ENCODE measurements around the gene ZNF425. TPM values are rescaled to one million over a fixed set of nuclear protein-coding genes. Genes with fewer than 3 reads are reported as not detected.

The ZNF425 gene
- total and polyA plus RNA-seq, 5 donors from 2014 or later, result 0.35 to 1.4 (median 0.65) TPM

GRCh38 chr7:149161241-149161848 is 35.2 kb upstream of the ZNF425 start:
- Histone ChIP-seq H3K27me3 (ENCODE audit: control insufficient read depth, insufficient read depth, low read length) (no peaks in the 10 kb centered on the region), H3K9me3 (ENCODE audit: control insufficient read depth in 2 of 2, low read length in 2 of 2) (no peaks in the 10 kb centered on the region), H3K27ac (ENCODE audit: insufficient read depth, low read length, poor library complexity, severe bottlenecking) (no peak overlapping the region), H3K4me1 (ENCODE audit: control insufficient read depth, insufficient read depth, low read length, poor library complexity, severe bottlenecking) (no peaks in the 10 kb centered on the region), H3K4me3 (ENCODE audit: low read depth, low read length) (no peak overlapping the region), H3K36me3 (ENCODE audit: control insufficient read depth, insufficient read depth, low read length) (peaks cover 37% of the 10 kb centered on the region)
- no peak for ATAC-seq (ENCODE audit: low read depth in 2 of 2)
- H3K27ac Mint-ChIP-seq, result peak overlapping the region in 2 of 3 donors; percentile 44 to 82
- no peaks in the 10 kb centered on the region for H3K27me3 Mint-ChIP-seq
- H3K36me3 Mint-ChIP-seq, result peaks cover 29% of the 10 kb centered on the region
- H3K4me1 Mint-ChIP-seq, result peaks cover 0 to 11% (median 5%) of the 10 kb centered on the region in 4 donors
- H3K9me3 Mint-ChIP-seq, result no peaks in the 10 kb centered on the region
- H3K4me3 Mint-ChIP-seq, result no peak overlapping the region
- no peak for DNase-seq

- Mint-ChIP-seq H3K4me3 (no peak overlapping the region), H3K27ac (peak overlapping the region in 2 of 3 donors; percentile 42 to 43), H3K9me3 (no peaks in the 10 kb centered on the region), H3K4me1 (peaks cover 4 to 25% (median 15%) of the 10 kb centered on the region in 4 donors), H3K27me3 (no peaks in the 10 kb centered on the region), H3K36me3 (peaks cover 36% of the 10 kb centered on the region)
- DNase-seq, result no peak
- no peak overlapping the region for H3K4me3 ChIP-seq (ENCODE audit: low read depth, low read length)
- H3K36me3 ChIP-seq (ENCODE audit: control insufficient read depth, insufficient read depth, low read length), result peaks cover 39% of the 10 kb centered on the region
- H3K4me1 ChIP-seq (ENCODE audit: control insufficient read depth, insufficient read depth, low read length, poor library complexity, severe bottlenecking), result no peaks in the 10 kb centered on the region
- H3K27ac ChIP-seq (ENCODE audit: insufficient read depth, low read length, poor library complexity, severe bottlenecking), result no peak overlapping the region
- no peaks in the 10 kb centered on the region for H3K9me3 ChIP-seq (ENCODE audit: control insufficient read depth in 2 of 2, low read length in 2 of 2)
- no peaks in the 10 kb centered on the region for H3K27me3 ChIP-seq (ENCODE audit: control insufficient read depth, insufficient read depth, low read length)
- no peak for ATAC-seq (ENCODE audit: low read depth in 2 of 2)
These were observed 30.8 kb upstream of the ZNF425 start for GRCh38 chr7:149156898-149157297.

GRCh38 chr7:149154056-149154455 is 27.9 kb upstream of the ZNF425 start:
- Mint-ChIP-seq H3K27me3 (no peaks in the 10 kb centered on the region), H3K4me3 (no peak overlapping the region), H3K36me3 (peaks cover 30% of the 10 kb centered on the region), H3K4me1 (peaks cover 10 to 34% (median 23%) of the 10 kb centered on the region in 4 donors), H3K9me3 (no peaks in the 10 kb centered on the region), H3K27ac (peak overlapping the region in 1 of 3 donors; percentile 68)
- no peak for DNase-seq
- Histone ChIP-seq H3K27me3 (ENCODE audit: control insufficient read depth, insufficient read depth, low read length) (no peaks in the 10 kb centered on the region), H3K36me3 (ENCODE audit: control insufficient read depth, insufficient read depth, low read length) (peaks cover 22% of the 10 kb centered on the region), H3K9me3 (ENCODE audit: control insufficient read depth in 2 of 2, low read length in 2 of 2) (no peaks in the 10 kb centered on the region), H3K4me1 (ENCODE audit: control insufficient read depth, insufficient read depth, low read length, poor library complexity, severe bottlenecking) (peaks cover 6% of the 10 kb centered on the region), H3K27ac (ENCODE audit: insufficient read depth, low read length, poor library complexity, severe bottlenecking) (no peak overlapping the region), H3K4me3 (ENCODE audit: low read depth, low read length) (no peak overlapping the region)
- no peak for ATAC-seq (ENCODE audit: low read depth in 2 of 2)

- Mint-ChIP-seq H3K36me3 (peaks cover 30% of the 10 kb centered on the region), H3K27me3 (no peaks in the 10 kb centered on the region), H3K27ac (peak overlapping the region in 1 of 3 donors; percentile 68)
These were observed 27.2 kb upstream of the ZNF425 start for GRCh38 chr7:149153346-149153745.

DNA sequence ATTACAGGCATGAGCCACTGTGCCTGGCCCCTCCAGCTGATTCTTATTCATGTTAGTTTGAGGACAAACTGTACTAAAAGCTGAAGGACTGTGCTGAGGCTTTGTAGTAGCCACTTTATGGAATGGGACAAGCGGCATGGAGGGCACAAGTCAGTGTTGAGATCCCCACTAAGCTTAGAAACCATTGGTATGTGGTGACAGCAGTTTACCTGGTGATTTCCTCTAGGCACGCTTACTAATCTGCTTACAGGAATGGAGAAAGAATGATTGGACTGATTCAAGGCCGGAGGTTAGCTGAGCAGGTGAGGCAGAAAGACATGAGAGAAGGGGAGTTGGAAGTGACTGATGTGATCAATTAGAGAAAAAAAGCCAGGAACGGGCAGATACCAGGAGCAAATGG is 24.9 kb upstream of the ZNF425 start:
- Mint-ChIP-seq H3K27ac (peak overlapping the region in 1 of 3 donors; percentile 23), H3K27me3 (no peaks in the 10 kb centered on the region), H3K36me3 (peaks cover 20% of the 10 kb centered on the region), H3K4me3 (peak overlapping the region in 3 of 4 donors; percentile 1 to 75 (median 35)), H3K4me1 (peaks cover 11 to 45% (median 27%) of the 10 kb centered on the region in 4 donors), H3K9me3 (no peaks in the 10 kb centered on the region)
- DNase-seq, result no peak
- no peak overlapping the region for H3K27ac ChIP-seq (ENCODE audit: insufficient read depth, low read length, poor library complexity, severe bottlenecking)
- H3K4me3 ChIP-seq (ENCODE audit: low read depth, low read length), result no peak overlapping the region
- H3K9me3 ChIP-seq (ENCODE audit: control insufficient read depth in 2 of 2, low read length in 2 of 2), result no peaks in the 10 kb centered on the region
- H3K36me3 ChIP-seq (ENCODE audit: control insufficient read depth, insufficient read depth, low read length), result peaks cover 11% of the 10 kb centered on the region
- no peaks in the 10 kb centered on the region for H3K27me3 ChIP-seq (ENCODE audit: control insufficient read depth, insufficient read depth, low read length)
- peaks cover 24% of the 10 kb centered on the region for H3K4me1 ChIP-seq (ENCODE audit: control insufficient read depth, insufficient read depth, low read length, poor library complexity, severe bottlenecking)
- no peak for ATAC-seq (ENCODE audit: low read depth in 2 of 2)

More at GRCh38 chr7:149153346-149153745, 27.2 kb upstream of the ZNF425 start:
- Histone ChIP-seq H3K27me3 (ENCODE audit: control insufficient read depth, insufficient read depth, low read length) (no peaks in the 10 kb centered on the region), H3K9me3 (ENCODE audit: control insufficient read depth in 2 of 2, low read length in 2 of 2) (no peaks in the 10 kb centered on the region), H3K4me1 (ENCODE audit: control insufficient read depth, insufficient read depth, low read length, poor library complexity, severe bottlenecking) (peaks cover 12% of the 10 kb centered on the region), H3K4me3 (ENCODE audit: low read depth, low read length) (no peak overlapping the region), H3K27ac (ENCODE audit: insufficient read depth, low read length, poor library complexity, severe bottlenecking) (no peak overlapping the region), H3K36me3 (ENCODE audit: control insufficient read depth, insufficient read depth, low read length) (peaks cover 22% of the 10 kb centered on the region)
- ATAC-seq (ENCODE audit: low read depth in 2 of 2) (no peak), DNase-seq (no peak)
- Mint-ChIP-seq H3K9me3 (no peaks in the 10 kb centered on the region), H3K4me1 (peaks cover 10 to 40% (median 26%) of the 10 kb centered on the region in 4 donors), H3K4me3 (peak overlapping the region in 1 of 4 donors; percentile 58)

- H3K4me3 Mint-ChIP-seq, result peak overlapping the region; percentile 83 to 90 (median 86)
- peak overlapping the region; percentile 75 for H3K4me3 ChIP-seq (ENCODE audit: low read depth, low read length)
- no peaks in the 10 kb centered on the region for H3K9me3 Mint-ChIP-seq
- ATAC-seq (ENCODE audit: low read depth in 2 of 2), result peak; percentile 46 to 50
- no peaks in the 10 kb centered on the region for H3K36me3 ChIP-seq (ENCODE audit: control insufficient read depth, insufficient read depth, low read length)
- H3K27ac ChIP-seq (ENCODE audit: insufficient read depth, low read length, poor library complexity, severe bottlenecking), result peak overlapping the region; percentile 82
- peaks cover 4% of the 10 kb centered on the region for H3K36me3 Mint-ChIP-seq
- no peaks in the 10 kb centered on the region for H3K27me3 Mint-ChIP-seq
- H3K4me1 ChIP-seq (ENCODE audit: control insufficient read depth, insufficient read depth, low read length, poor library complexity, severe bottlenecking), result peaks cover 24% of the 10 kb centered on the region
- H3K9me3 ChIP-seq (ENCODE audit: control insufficient read depth in 2 of 2, low read length in 2 of 2), result no peaks in the 10 kb centered on the region
- H3K27ac Mint-ChIP-seq, result peak overlapping the region; percentile 32 to 78 (median 35)
- H3K4me1 Mint-ChIP-seq, result peaks cover 9 to 43% (median 28%) of the 10 kb centered on the region in 4 donors
- DNase-seq, result peak; percentile 57 to 79 (median 74)
- no peaks in the 10 kb centered on the region for H3K27me3 ChIP-seq (ENCODE audit: control insufficient read depth, insufficient read depth, low read length)
These were observed 21.9 kb upstream of the ZNF425 start for GRCh38 chr7:149147752-149148653.

DNA sequence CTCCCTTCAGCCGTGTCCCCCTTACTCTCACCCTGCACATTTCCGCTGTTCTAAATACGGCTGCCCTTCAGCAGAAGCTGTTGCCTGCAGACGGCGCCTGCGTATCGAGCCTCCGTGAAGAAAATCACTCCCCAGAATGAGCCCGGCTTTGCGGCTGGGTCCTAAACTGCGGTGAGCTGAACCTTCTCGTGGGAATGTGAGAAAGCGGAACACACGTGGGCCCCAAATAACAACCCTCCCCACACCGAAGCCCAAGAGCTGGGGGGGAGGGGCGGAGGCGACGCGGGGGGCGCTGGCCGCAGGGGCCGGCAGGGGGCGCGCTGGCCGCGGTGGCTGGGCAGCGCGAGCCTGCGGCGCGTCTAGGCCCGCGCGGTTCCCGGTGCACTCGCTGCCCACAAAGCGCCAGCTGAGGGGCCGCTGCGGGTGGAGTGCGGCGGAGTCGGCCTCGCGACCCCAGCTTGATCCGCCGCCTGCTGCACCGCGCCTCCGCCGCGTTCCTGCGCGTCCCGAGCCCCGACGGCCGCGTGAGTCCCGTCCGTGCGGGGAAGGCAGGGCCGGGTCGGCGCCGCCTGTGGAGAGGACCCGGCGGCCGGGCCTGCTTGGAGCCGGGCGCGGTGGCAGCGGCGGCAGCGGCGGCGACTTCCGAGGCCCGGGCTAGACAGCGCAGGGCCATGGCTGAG is 21.1 kb upstream of the ZNF425 start, which contains the start of gene ZNF398:
TSS of gene ZNF398 (plus strand) at position 382 of the 680 bp plus-strand sequence. CDS start at position 672, 290 bp downstream.
- Histone ChIP-seq H3K27me3 (ENCODE audit: control insufficient read depth, insufficient read depth, low read length) (no peaks in the 10 kb centered on the region), H3K9me3 (ENCODE audit: control insufficient read depth in 2 of 2, low read length in 2 of 2) (no peaks in the 10 kb centered on the region), H3K4me1 (ENCODE audit: control insufficient read depth, insufficient read depth, low read length, poor library complexity, severe bottlenecking) (peaks cover 24% of the 10 kb centered on the region), H3K27ac (ENCODE audit: insufficient read depth, low read length, poor library complexity, severe bottlenecking) (peak within 1 kb of the TSS; percentile 82), H3K36me3 (ENCODE audit: control insufficient read depth, insufficient read depth, low read length) (no peaks in the 10 kb centered on the region), H3K4me3 (ENCODE audit: low read depth, low read length) (peak within 1 kb of the TSS; percentile 86)
- H3K4me1 Mint-ChIP-seq, result peaks cover 9 to 40% (median 29%) of the 10 kb centered on the region in 4 donors
- peak; percentile 71 to 84 (median 83) for DNase-seq
- no peaks in the 10 kb centered on the region for H3K27me3 Mint-ChIP-seq
- H3K27ac Mint-ChIP-seq, result peak within 1 kb of the TSS; percentile 78 to 97 (median 93)
- peaks cover 4% of the 10 kb centered on the region for H3K36me3 Mint-ChIP-seq
- H3K9me3 Mint-ChIP-seq, result no peaks in the 10 kb centered on the region
- peak within 1 kb of the TSS; percentile 89 to 99 (median 92) for H3K4me3 Mint-ChIP-seq
- peak; percentile 85 to 88 for ATAC-seq (ENCODE audit: low read depth in 2 of 2)
